MM.1S (cell line): Measurements from ENCODE around the gene CD47.

Experiments used
- DNase-seq: peaks from one replicate; pipeline ENCODE4 v3.0.0-alpha.2; 2015
- H2AFZ ChIP-seq: fragments of 300-600 bp; sonication (generic); 2 replicates; pipeline ENCODE4 v1.6.0; 2016; ENCODE audit warnings: antibody characterized with exemption, low read length
- H3F3A ChIP-seq: fragments of 300-600 bp; sonication (generic); 2 replicates; pipeline ENCODE4 v1.6.1; 2016; ENCODE audit warnings: mild to moderate bottlenecking, antibody characterized with exemption, low read length, moderate library complexity, mixed read lengths; ENCODE audit not compliant: insufficient read depth
- H3K27ac ChIP-seq: fragments of 300-600 bp; sonication (generic); 2 replicates; pipeline ENCODE4 v1.5.1; 2016; ENCODE audit warnings: mild to moderate bottlenecking, low read length
- H3K27me3 ChIP-seq: fragments of 300-600 bp; sonication (generic); replicated peaks from 2 replicates; pipeline ENCODE4 v1.6.0; 2016; ENCODE audit warnings: low read length; ENCODE audit not compliant: insufficient read depth
- H3K36me3 ChIP-seq: fragments of 300-600 bp; sonication (generic); replicated peaks from 2 replicates; pipeline ENCODE4 v1.6.1; 2016; ENCODE audit warnings: mild to moderate bottlenecking, low read length, mixed read lengths; ENCODE audit not compliant: insufficient read depth
- H3K4me1 ChIP-seq: fragments of 300-600 bp; sonication (generic); 2 replicates; pipeline ENCODE4 v1.6.1; 2016; ENCODE audit warnings: low read length, mixed read lengths
- H3K4me2 ChIP-seq: fragments of 300-600 bp; sonication (generic); 2 replicates; pipeline ENCODE4 v1.6.0; 2016; ENCODE audit warnings: low read depth, low read length
- H3K4me3 ChIP-seq: fragments of 300-600 bp; sonication (generic); 2 replicates; pipeline ENCODE4 v1.5.1; 2016; ENCODE audit warnings: low read length, mixed read lengths
- H3K79me2 ChIP-seq: fragments of 300-600 bp; sonication (generic); 2 replicates; pipeline ENCODE4 v1.6.1; 2016; ENCODE audit warnings: mixed run types, low read length, mixed read lengths
- H3K9ac ChIP-seq: fragments of 300-600 bp; sonication (generic); 2 replicates; pipeline ENCODE4 v1.6.1; 2016; ENCODE audit warnings: low read length, mixed read lengths
- H3K9me2 ChIP-seq: fragments of 300-600 bp; sonication (generic); replicated peaks from 2 replicates; pipeline ENCODE4 v1.6.1; 2016; ENCODE audit warnings: mild to moderate bottlenecking, low read length, mixed read lengths; ENCODE audit not compliant: insufficient read depth
- H3K9me3 ChIP-seq: fragments of 300-600 bp; sonication (generic); replicated peaks from 2 replicates; pipeline ENCODE4 v1.6.1; 2016; ENCODE audit warnings: mild to moderate bottlenecking, low read length, mixed read lengths; ENCODE audit not compliant: insufficient read depth
- H4K20me1 ChIP-seq: fragments of 300-600 bp; sonication (generic); 2 replicates; pipeline ENCODE4 v1.6.1; 2016; ENCODE audit warnings: mild to moderate bottlenecking, low read length, moderate library complexity, mixed read lengths; ENCODE audit not compliant: insufficient read depth
- EZH2 ChIP-seq: fragments of 300-600 bp; sonication (generic); optimal IDR thresholded peaks from 2 replicates; pipeline ENCODE3; 2017; ENCODE audit warnings: low read depth, mild to moderate bottlenecking, antibody characterized with exemption, low read length, mixed read lengths
- EZH2phosphoT487 ChIP-seq: fragments of 300-600 bp; sonication (generic); IDR thresholded peaks from 2 replicates; pipeline ENCODE4 v1.6.1; 2018; ENCODE audit warnings: antibody characterized with exemption, low read length
- TF ChIP-seq, protein P1 (sequence below): fragments of 300-600 bp; sonication (generic); IDR thresholded peaks from 2 replicates; pipeline ENCODE4 v1.5.1; 2016; ENCODE audit warnings: antibody characterized with exemption, low read length, mixed read lengths

Gene CD47

DNA sequence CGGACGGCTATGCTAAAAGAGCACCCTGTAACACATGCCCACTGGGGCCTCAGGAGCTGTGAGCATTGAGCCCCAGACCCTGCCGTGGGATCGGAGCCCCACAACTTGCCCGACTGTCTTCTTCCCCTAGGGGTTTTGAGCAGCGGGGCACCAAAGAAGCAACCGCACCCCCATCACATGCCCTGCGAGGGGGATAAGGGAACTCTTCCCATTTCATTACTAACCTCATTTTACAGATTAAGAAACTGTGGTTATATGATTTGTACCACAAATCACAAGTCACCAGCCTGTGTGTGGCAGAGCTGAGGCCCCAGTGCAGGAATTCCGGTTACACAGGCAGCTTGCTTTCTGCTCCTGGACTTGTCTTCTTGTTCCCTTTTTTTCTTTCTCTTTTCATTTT, 86.2 kb downstream of the CD47 start:
- H2AFZ ChIP-seq, result no peak overlapping the region
- no peak overlapping the region for H3K4me3 ChIP-seq
- DNase-seq, result no peak

DNA sequence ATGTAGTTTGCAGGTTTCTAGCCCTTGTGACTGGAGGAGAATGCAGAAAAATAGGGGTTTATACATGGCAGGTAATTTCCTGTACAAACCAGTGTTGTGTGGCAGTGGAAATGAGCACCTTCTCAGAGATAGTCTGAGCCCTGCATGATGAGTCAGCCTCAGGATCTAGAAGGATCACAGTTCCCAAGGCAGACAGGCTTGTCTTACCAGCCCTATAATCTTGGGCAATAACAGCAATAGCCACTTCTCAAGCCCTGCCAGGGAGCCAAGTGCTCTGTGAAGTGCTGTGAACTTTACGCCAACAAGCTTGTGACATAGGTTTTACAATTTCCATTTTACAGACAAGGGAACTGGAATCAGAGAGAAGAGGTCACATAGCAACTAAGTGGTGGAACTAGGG, 89.4 kb downstream of the CD47 start:
- no peaks in the 10 kb centered on the region for H3K9me2 ChIP-seq
- DNase-seq, result no peak
- H3K9me3 ChIP-seq, result no peaks in the 10 kb centered on the region
- no peaks in the 10 kb centered on the region for H4K20me1 ChIP-seq
- no peak overlapping the region for H3K27ac ChIP-seq
- H3K27me3 ChIP-seq, result no peaks in the 10 kb centered on the region
- H3K79me2 ChIP-seq, result no peaks in the 10 kb centered on the region
- no peak for TF ChIP-seq EZH2
- no peak for TF ChIP-seq EZH2phosphoT487
- TF ChIP-seq, protein P1, sequence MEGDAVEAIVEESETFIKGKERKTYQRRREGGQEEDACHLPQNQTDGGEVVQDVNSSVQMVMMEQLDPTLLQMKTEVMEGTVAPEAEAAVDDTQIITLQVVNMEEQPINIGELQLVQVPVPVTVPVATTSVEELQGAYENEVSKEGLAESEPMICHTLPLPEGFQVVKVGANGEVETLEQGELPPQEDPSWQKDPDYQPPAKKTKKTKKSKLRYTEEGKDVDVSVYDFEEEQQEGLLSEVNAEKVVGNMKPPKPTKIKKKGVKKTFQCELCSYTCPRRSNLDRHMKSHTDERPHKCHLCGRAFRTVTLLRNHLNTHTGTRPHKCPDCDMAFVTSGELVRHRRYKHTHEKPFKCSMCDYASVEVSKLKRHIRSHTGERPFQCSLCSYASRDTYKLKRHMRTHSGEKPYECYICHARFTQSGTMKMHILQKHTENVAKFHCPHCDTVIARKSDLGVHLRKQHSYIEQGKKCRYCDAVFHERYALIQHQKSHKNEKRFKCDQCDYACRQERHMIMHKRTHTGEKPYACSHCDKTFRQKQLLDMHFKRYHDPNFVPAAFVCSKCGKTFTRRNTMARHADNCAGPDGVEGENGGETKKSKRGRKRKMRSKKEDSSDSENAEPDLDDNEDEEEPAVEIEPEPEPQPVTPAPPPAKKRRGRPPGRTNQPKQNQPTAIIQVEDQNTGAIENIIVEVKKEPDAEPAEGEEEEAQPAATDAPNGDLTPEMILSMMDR, result no peak
- H2AFZ ChIP-seq, result no peak overlapping the region
- H3K36me3 ChIP-seq, result no peaks in the 10 kb centered on the region
- no peak overlapping the region for H3K4me2 ChIP-seq
- H3K4me1 ChIP-seq, result no peaks in the 10 kb centered on the region
- H3K4me3 ChIP-seq, result no peak overlapping the region
- no peak overlapping the region for H3K9ac ChIP-seq
- H3F3A ChIP-seq, result no peaks in the 10 kb centered on the region

More for the DNA sequence above, 86.2 kb downstream of the CD47 start:
- Histone ChIP-seq H3K9me2 (no peaks in the 10 kb centered on the region), H3F3A (no peaks in the 10 kb centered on the region), H3K4me1 (no peaks in the 10 kb centered on the region), H3K79me2 (no peaks in the 10 kb centered on the region), H4K20me1 (no peaks in the 10 kb centered on the region), H3K36me3 (no peaks in the 10 kb centered on the region), H3K27ac (no peak overlapping the region), H3K4me2 (no peak overlapping the region), H3K9ac (no peak overlapping the region), H3K9me3 (no peaks in the 10 kb centered on the region), H3K27me3 (no peaks in the 10 kb centered on the region)
- TF ChIP-seq, protein P1, result no peak
- TF ChIP-seq EZH2 (no peak), EZH2phosphoT487 (no peak)

- Histone ChIP-seq H3K27ac (no peak overlapping the region), H3K27me3 (no peaks in the 10 kb centered on the region), H4K20me1 (no peaks in the 10 kb centered on the region), H3K9ac (no peak overlapping the region), H3K4me2 (no peak overlapping the region), H3K79me2 (no peaks in the 10 kb centered on the region), H3K4me1 (no peaks in the 10 kb centered on the region), H3K36me3 (no peaks in the 10 kb centered on the region), H3K4me3 (no peak overlapping the region), H3F3A (no peaks in the 10 kb centered on the region), H3K9me2 (no peaks in the 10 kb centered on the region), H3K9me3 (no peaks in the 10 kb centered on the region), H2AFZ (no peak overlapping the region)
- TF ChIP-seq, protein P1, result no peak
- no peak for TF ChIP-seq EZH2phosphoT487
- TF ChIP-seq EZH2, result no peak
- DNase-seq, result no peak
Observed at GRCh38 chr3:107999215-107999775, 91.5 kb downstream of the CD47 start.
